Gastroesophageal sphincter (tissue), 3 donors: ENCODE data around the gene BICD1.

Source experiments
- EP300 ChIP-seq: sonication (generic); formaldehyde crosslinking; IDR thresholded peaks from one replicate; pipeline ENCODE4 v1.6.1; 2017; ENCODE audit warnings: antibody characterized with exemption, mild to moderate bottlenecking
- POLR2A ChIP-seq, 2 donors: fragments of 450-650 bp; IDR thresholded peaks; one replicate each; pipeline ENCODE4 v1.6.1; 2017; ENCODE audit warnings: antibody characterized with exemption in 2 of 2, mild to moderate bottlenecking in 2 of 2, moderate library complexity in 1 of 2
- POLR2AphosphoS5 ChIP-seq: sonication (generic); formaldehyde crosslinking; IDR thresholded peaks from one replicate; pipeline ENCODE4 v1.6.1; 2017; ENCODE audit warnings: antibody characterized with exemption
- TF ChIP-seq, protein P1 (sequence below), 4 experiments: fragments of 200-600 bp in 2 of 4; fragments of 450-650 bp in 2 of 4; sonication (generic) in 1 of 4; IDR thresholded peaks; one replicate each; pipeline ENCODE4 v1.5.1; 2017 to 2019; ENCODE audit warnings: antibody characterized with exemption in 4 of 4, mild to moderate bottlenecking in 2 of 4, moderate library complexity in 2 of 4

DNA sequence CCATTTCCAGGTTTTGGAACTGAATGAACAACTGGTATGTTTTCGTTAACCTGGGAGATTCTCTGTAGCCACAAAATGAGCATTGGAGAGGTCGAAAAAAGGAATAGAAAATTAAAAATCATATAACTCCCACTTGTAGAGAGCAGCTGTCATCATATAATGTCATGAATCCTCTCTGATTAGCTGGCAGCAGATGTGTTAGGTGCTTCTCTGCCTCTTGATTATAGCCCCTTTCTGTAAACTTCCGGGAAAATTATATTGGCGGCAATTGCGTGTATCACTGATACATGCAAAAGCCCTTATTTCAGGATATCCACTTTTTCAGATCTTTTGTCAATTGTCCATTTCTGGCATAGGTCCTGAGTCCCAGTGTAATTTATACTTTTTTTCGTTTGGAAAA lies 324.4 kb downstream of the BICD1 start:
- TF ChIP-seq, protein P1, sequence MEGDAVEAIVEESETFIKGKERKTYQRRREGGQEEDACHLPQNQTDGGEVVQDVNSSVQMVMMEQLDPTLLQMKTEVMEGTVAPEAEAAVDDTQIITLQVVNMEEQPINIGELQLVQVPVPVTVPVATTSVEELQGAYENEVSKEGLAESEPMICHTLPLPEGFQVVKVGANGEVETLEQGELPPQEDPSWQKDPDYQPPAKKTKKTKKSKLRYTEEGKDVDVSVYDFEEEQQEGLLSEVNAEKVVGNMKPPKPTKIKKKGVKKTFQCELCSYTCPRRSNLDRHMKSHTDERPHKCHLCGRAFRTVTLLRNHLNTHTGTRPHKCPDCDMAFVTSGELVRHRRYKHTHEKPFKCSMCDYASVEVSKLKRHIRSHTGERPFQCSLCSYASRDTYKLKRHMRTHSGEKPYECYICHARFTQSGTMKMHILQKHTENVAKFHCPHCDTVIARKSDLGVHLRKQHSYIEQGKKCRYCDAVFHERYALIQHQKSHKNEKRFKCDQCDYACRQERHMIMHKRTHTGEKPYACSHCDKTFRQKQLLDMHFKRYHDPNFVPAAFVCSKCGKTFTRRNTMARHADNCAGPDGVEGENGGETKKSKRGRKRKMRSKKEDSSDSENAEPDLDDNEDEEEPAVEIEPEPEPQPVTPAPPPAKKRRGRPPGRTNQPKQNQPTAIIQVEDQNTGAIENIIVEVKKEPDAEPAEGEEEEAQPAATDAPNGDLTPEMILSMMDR (IDR thresholded peaks at IDR 0.05): no peak
- TF ChIP-seq EP300 (no peak), POLR2A (IDR thresholded peaks at IDR 0.05) (no peak), POLR2AphosphoS5 (no peak)
